ENCODE data around the gene BRIP1.
"Not testable (repeated sequence)": the region's sequence is repeated elsewhere in the genome, so short reads cannot be mapped to it uniquely, and the experiment has no call there.

BRIP1 gene

GRCh38 chr17:61723914-61724313 is 139.4 kb downstream of the BRIP1 start:
- DNase-seq: no peak

- DNase-seq: no peak
These were observed 140.1 kb downstream of the BRIP1 start for GRCh38 chr17:61723183-61723582.

GRCh38 chr17:61722398-61722797 is 140.9 kb downstream of the BRIP1 start:
- no peak for DNase-seq

GRCh38 chr17:61720016-61720795 is 143.1 kb downstream of the BRIP1 start:
- DNase-seq: no peak

GRCh38 chr17:61719220-61719619 is 144.1 kb downstream of the BRIP1 start:
- not testable (repeated sequence) for DNase-seq

- no peak for DNase-seq
These were observed 145.3 kb downstream of the BRIP1 start for GRCh38 chr17:61718022-61718421.

- no peak for DNase-seq
These were observed 146.0 kb downstream of the BRIP1 start for GRCh38 chr17:61717352-61717751.

GRCh38 chr17:61716225-61716829 is 147.0 kb downstream of the BRIP1 start:
- no peak for DNase-seq

GRCh38 chr17:61715348-61715747 is 148.0 kb downstream of the BRIP1 start:
- no peak for DNase-seq

- DNase-seq: no peak
These were observed 149.0 kb downstream of the BRIP1 start for GRCh38 chr17:61714300-61714699.

GRCh38 chr17:61713035-61713434 is 150.3 kb downstream of the BRIP1 start:
- no peak for DNase-seq

- no peak for DNase-seq
These were observed 152.8 kb downstream of the BRIP1 start for GRCh38 chr17:61710546-61710945.

GRCh38 chr17:61709567-61709966 is 153.8 kb downstream of the BRIP1 start:
- no peak for DNase-seq

GRCh38 chr17:61704935-61705449 is 158.3 kb downstream of the BRIP1 start:
- DNase-seq: no peak

GRCh38 chr17:61702450-61702849 is 160.9 kb downstream of the BRIP1 start:
- no peak for DNase-seq

- DNase-seq: no peak
These were observed 161.3 kb downstream of the BRIP1 start for GRCh38 chr17:61701978-61702377.

GRCh38 chr17:61701334-61701733 is 162.0 kb downstream of the BRIP1 start:
- DNase-seq: no peak

- DNase-seq: no peak
These were observed 163.1 kb downstream of the BRIP1 start for GRCh38 chr17:61700252-61700651.

- DNase-seq: no peak
These were observed 163.6 kb downstream of the BRIP1 start for GRCh38 chr17:61699694-61700093.

- DNase-seq: no peak
These were observed 164.3 kb downstream of the BRIP1 start for GRCh38 chr17:61699032-61699431.

GRCh38 chr17:61698244-61698643 is 165.1 kb downstream of the BRIP1 start:
- DNase-seq: no peak

GRCh38 chr17:61695779-61696337 is 167.5 kb downstream of the BRIP1 start:
- DNase-seq: no peak

GRCh38 chr17:61694095-61694494 is 169.2 kb downstream of the BRIP1 start:
- DNase-seq: no peak

- no peak for DNase-seq
These were observed 173.6 kb downstream of the BRIP1 start for GRCh38 chr17:61689610-61690180.
